Epithelial cell of proximal tubule (primary cell): ENCODE measurements around the gene HMGCS2. TPM values are rescaled to one million over a fixed set of nuclear protein-coding genes. Genes with fewer than 3 reads are reported as not detected.

Source experiments
- DNase-seq: peaks from one replicate; pipeline ENCODE4 v3.0.0-alpha.2; 2011; ENCODE audit warnings: low read depth
- H3K4me3 ChIP-seq: 2 replicates; pipeline ENCODE4 v1.5.1; 2011; ENCODE audit warnings: low read depth, mild to moderate bottlenecking, low read length
- total RNA-seq: library from RNA; depleted of rRNA; stranded (reverse); fragments of >200 nt; gene quantifications from 2 replicates; pipeline ENCODE4 v1.2.3, GENCODE V29; 2015
- TF ChIP-seq, protein P1 (sequence below): conservative IDR thresholded peaks from 2 replicates; pipeline ENCODE4 v1.5.1; 2012; ENCODE audit warnings: low read depth, mild to moderate bottlenecking, low read length

Gene HMGCS2
- total RNA-seq, 1 donor from 2014 or later, result not detected

- H3K4me3 ChIP-seq, result no peak overlapping the region
- peak; percentile 20 for DNase-seq
- TF ChIP-seq, protein P1, sequence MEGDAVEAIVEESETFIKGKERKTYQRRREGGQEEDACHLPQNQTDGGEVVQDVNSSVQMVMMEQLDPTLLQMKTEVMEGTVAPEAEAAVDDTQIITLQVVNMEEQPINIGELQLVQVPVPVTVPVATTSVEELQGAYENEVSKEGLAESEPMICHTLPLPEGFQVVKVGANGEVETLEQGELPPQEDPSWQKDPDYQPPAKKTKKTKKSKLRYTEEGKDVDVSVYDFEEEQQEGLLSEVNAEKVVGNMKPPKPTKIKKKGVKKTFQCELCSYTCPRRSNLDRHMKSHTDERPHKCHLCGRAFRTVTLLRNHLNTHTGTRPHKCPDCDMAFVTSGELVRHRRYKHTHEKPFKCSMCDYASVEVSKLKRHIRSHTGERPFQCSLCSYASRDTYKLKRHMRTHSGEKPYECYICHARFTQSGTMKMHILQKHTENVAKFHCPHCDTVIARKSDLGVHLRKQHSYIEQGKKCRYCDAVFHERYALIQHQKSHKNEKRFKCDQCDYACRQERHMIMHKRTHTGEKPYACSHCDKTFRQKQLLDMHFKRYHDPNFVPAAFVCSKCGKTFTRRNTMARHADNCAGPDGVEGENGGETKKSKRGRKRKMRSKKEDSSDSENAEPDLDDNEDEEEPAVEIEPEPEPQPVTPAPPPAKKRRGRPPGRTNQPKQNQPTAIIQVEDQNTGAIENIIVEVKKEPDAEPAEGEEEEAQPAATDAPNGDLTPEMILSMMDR, result peak; percentile 87
Measured at GRCh38 chr1:119743776-119744597, 24.7 kb downstream of the HMGCS2 start.

DNA sequence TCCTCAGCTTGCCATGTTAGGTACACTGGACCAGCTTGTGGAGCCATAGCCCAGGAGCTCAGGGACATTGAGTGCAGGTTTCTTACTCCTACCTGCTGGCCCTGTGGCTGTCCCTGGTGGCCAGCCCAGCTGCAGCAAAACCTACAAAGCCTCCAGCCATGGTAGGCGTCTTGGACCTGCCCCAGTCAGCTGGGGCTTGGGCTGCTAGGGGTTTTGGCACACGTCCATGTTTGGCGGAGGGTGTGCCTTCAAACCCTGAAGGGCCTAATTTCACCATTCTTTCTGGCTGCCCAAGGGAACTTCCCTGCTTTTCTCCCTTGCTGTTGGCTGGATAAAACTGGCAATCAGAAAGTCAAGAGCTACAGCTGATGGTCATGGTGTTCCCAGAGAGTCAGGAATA, 25.4 kb downstream of the HMGCS2 start:
- no peak overlapping the region for H3K4me3 ChIP-seq
- TF ChIP-seq, protein P1, result no peak
- no peak for DNase-seq

DNA sequence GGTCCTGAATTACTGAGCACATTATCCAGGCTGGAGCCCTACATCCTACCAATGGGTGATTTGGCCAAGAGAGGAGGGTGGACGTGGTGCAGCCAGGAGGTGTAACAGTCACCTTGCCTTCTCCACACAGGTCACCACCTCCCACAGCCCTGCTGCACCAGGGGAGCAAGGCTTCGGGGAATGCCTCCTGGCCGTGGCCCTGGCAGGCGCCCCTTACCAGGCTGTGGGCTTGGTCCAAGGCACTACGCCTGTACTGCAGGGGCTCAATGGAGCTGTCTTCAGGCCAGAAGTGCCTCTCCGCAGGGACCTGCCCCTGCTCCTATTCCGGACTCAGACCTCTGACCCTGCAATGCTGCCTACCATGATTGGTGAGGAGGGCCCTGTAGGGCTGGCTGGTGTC, 26.0 kb downstream of the HMGCS2 start:
- TF ChIP-seq, protein P1, result no peak
- no peak for DNase-seq

GRCh38 chr1:119742202-119742601, 26.5 kb downstream of the HMGCS2 start:
- DNase-seq, result no peak
- TF ChIP-seq, protein P1, result no peak
- H3K4me3 ChIP-seq, result no peak overlapping the region

More for the DNA sequence above, 26.0 kb downstream of the HMGCS2 start:
- no peak overlapping the region for H3K4me3 ChIP-seq

GRCh38 chr1:119740896-119741780, 27.6 kb downstream of the HMGCS2 start:
- no peak overlapping the region for H3K4me3 ChIP-seq
- DNase-seq, result no peak
- TF ChIP-seq, protein P1, result no peak

- H3K4me3 ChIP-seq, result no peak overlapping the region
- no peak for DNase-seq
- TF ChIP-seq, protein P1, result no peak
Measured at GRCh38 chr1:119740261-119740660, 28.4 kb downstream of the HMGCS2 start.
